Spinal cord (tissue), 10 donors: ENCODE results near the gene VAV2. TPM values are rescaled to one million over a fixed set of nuclear protein-coding genes. Genes with fewer than 3 reads are reported as not detected.

Experiments used
- DNase-seq, 6 donors: peaks; one replicate each; pipeline versions ENCODE4 v3.0.0 to v3.0.0-alpha.2; 2013 to 2015; ENCODE audit warnings: low spot score in 6 of 6, low read depth in 4 of 6
- H3K27ac ChIP-seq: one replicate; pipeline ENCODE4 v1.5.1; 2013; ENCODE audit warnings: low read depth, low read length, control low read depth
- H3K27me3 ChIP-seq: one replicate; pipeline ENCODE4 v1.6.1; 2013; ENCODE audit warnings: low read length; ENCODE audit not compliant: control insufficient read depth, insufficient read depth
- H3K36me3 ChIP-seq: one replicate; pipeline ENCODE4 v1.6.1; 2013; ENCODE audit warnings: low read length; ENCODE audit not compliant: control insufficient read depth, insufficient read depth
- H3K4me1 ChIP-seq: one replicate; pipeline ENCODE4 v1.6.1; 2013; ENCODE audit warnings: low read length; ENCODE audit not compliant: control insufficient read depth, insufficient read depth
- H3K4me3 ChIP-seq: one replicate; pipeline ENCODE4 v1.5.1; 2013; ENCODE audit warnings: low read depth, low read length, control low read depth
- H3K9me3 ChIP-seq: one replicate; pipeline ENCODE4 v1.6.1; 2013; ENCODE audit warnings: low read length; ENCODE audit not compliant: control insufficient read depth, insufficient read depth
- WGBS: methylation state at CpG from one replicate; pipeline ENCODE4 v1.1.5; 2013; ENCODE audit warnings: missing lambda C conversion rate; ENCODE audit not compliant: insufficient coverage; 5-methylcytosine and 5-hydroxymethylcytosine counted together
- polyA plus RNA-seq, 2 donors: library from polyadenylated mRNA; unstranded; fragments of 120-200 nt; gene quantifications; one replicate each; pipeline ENCODE4 v1.2.1, GENCODE V29; 2013; ENCODE audit not compliant: insufficient read length in 2 of 2
- total RNA-seq, 2 donors: library from RNA; depleted of rRNA in 1 of 2; stranded (reverse); fragments of 120-200 nt in 1 of 2; fragments of >200 nt in 1 of 2; gene quantifications; one replicate each; pipeline versions ENCODE4 v1.2.3 to v1.2.4, GENCODE V29; 2013 to 2014
- donor health status: healthy.

Gene VAV2
- total and polyA plus RNA-seq, 4 donors = 18.4 to 48.3 (median 33.1) TPM

GRCh38 chr9:133715295-133715865 lies 276.7 kb downstream of the VAV2 start:
- H3K27me3 ChIP-seq = no peaks in the 10 kb centered on the region
- H3K36me3 ChIP-seq = peaks cover 38% of the 10 kb centered on the region
- H3K4me3 ChIP-seq = no peak overlapping the region
- DNase-seq = peak in 1 of 6 donors; percentile 24
- no peaks in the 10 kb centered on the region for H3K9me3 ChIP-seq
- no peak overlapping the region for H3K27ac ChIP-seq
- 72% methylated on average over 21 of the region's 23 CpGs for WGBS
- peaks cover 27% of the 10 kb centered on the region for H3K4me1 ChIP-seq

GRCh38 chr9:133714606-133715294 lies 277.4 kb downstream of the VAV2 start:
- H3K36me3 ChIP-seq = peaks cover 44% of the 10 kb centered on the region
- no peak for DNase-seq
- no peaks in the 10 kb centered on the region for H3K9me3 ChIP-seq
- 74% methylated on average over 14 of the region's 15 CpGs for WGBS
- peaks cover 27% of the 10 kb centered on the region for H3K4me1 ChIP-seq
- H3K27ac ChIP-seq = no peak overlapping the region
- no peaks in the 10 kb centered on the region for H3K27me3 ChIP-seq
- H3K4me3 ChIP-seq = no peak overlapping the region

- Histone ChIP-seq H3K36me3 (peaks cover 45% of the 10 kb centered on the region), H3K27ac (no peak overlapping the region), H3K4me1 (peaks cover 29% of the 10 kb centered on the region), H3K4me3 (no peak overlapping the region), H3K9me3 (no peaks in the 10 kb centered on the region), H3K27me3 (no peaks in the 10 kb centered on the region)
- no peak for DNase-seq
- 77% methylated on average over 18 of the region's 18 CpGs for WGBS
Measured at GRCh38 chr9:133713960-133714495, 278.1 kb downstream of the VAV2 start.

- no peaks in the 10 kb centered on the region for H3K27me3 ChIP-seq
- DNase-seq = no peak
- 64% methylated on average over 24 of the region's 25 CpGs for WGBS
- no peaks in the 10 kb centered on the region for H3K9me3 ChIP-seq
- no peak overlapping the region for H3K27ac ChIP-seq
- H3K4me1 ChIP-seq = peaks cover 36% of the 10 kb centered on the region
- H3K36me3 ChIP-seq = peaks cover 45% of the 10 kb centered on the region
- H3K4me3 ChIP-seq = no peak overlapping the region
Measured at GRCh38 chr9:133713150-133713959, 278.8 kb downstream of the VAV2 start.

DNA sequence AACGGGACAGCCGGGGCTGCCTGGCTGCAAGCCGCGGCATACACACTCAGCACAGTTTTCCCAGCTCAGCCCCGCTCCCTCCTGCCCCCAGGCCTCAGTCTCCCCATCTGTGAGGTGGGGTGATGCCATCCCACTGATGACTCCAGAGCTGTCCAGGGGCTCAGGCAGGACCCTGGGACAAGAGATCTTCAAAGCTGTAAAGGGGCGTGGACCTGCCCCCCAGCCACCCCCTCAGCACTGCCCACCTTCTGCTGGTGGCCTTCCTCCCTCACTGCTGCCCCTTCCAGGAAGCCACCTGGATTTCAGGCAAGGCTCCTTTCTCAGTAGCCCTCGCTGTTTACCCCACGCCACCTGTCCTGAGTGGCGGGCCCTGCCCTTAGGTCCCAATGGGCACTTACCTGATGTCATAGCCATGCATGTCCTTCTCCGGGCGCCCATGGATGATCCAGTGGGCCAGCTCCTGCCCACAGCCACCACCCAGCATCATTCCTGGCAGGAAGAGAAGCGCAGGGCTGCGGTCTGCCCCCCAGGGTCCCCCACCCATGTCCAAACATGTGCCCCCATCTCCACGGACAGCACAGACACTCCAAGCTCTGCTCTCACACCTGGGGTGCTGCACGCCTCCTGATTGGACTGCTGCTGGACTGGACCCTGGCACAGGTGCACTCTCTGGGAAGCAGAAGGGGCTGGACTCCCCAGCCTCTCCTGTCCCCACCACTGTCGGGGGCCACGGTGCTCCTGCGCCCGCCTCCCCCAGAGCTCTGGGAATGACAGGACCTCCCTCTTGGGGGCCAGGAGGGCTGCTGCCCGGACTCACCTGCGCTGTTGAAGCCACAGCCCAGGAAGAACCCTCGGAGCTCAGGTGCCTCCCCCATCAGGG lies 279.7 kb downstream of the VAV2 start:
- no peak overlapping the region for H3K27ac ChIP-seq
- peaks cover 45% of the 10 kb centered on the region for H3K4me1 ChIP-seq
- no peaks in the 10 kb centered on the region for H3K9me3 ChIP-seq
- H3K27me3 ChIP-seq = no peaks in the 10 kb centered on the region
- DNase-seq = no peak
- H3K36me3 ChIP-seq = peaks cover 50% of the 10 kb centered on the region
- H3K4me3 ChIP-seq = no peak overlapping the region
- 88% methylated on average over 17 of the region's 22 CpGs for WGBS

Other genes starting within 250 kb of the VAV2 start
- gene BRD3OS, start 33.2 kb upstream of the VAV2 start, total RNA-seq = 10 to 100 TPM; 22.4 to 30.6 TPM
- 10 to 100 TPM; 48.5 to 56.3 TPM for gene BRD3OS, start 33.2 kb upstream of the VAV2 start, polyA plus RNA-seq
- gene BRD3, start 75.7 kb upstream of the VAV2 start, total RNA-seq = 10 to 100 TPM; 16.0 to 16.4 TPM
- 10 to 100 TPM; 50.5 to 54.4 TPM for gene BRD3, start 75.7 kb upstream of the VAV2 start, polyA plus RNA-seq
- 10 to 100 TPM; 15.1 to 23.0 TPM for gene WDR5, start 143.8 kb upstream of the VAV2 start, total RNA-seq
- 10 to 100 TPM; 37.3 to 39.0 TPM for gene WDR5, start 143.8 kb upstream of the VAV2 start, polyA plus RNA-seq
- 10 to 100 TPM in 1 of 2 donors, not detected in 1; 44.4 TPM for gene RNU6ATAC, start 172.2 kb upstream of the VAV2 start, total RNA-seq
- gene RNU6ATAC, start 172.2 kb upstream of the VAV2 start, polyA plus RNA-seq = 1 to 10 TPM; 2.8 to 5.5 TPM